A549 (cell line): ENCODE data around the gene ZNF578.

Source experiments
- CTCF ChIP-seq: fragments of >200 bp; sonication (Bioruptor Twin); formaldehyde crosslinking; IDR thresholded peaks from 3 replicates; pipeline ENCODE4 v1.5.1; 2016
- EP300 ChIP-seq, 2 experiments: fragments of >200 bp; sonication (Bioruptor Twin); formaldehyde crosslinking; IDR thresholded peaks; 2 replicates in 1 of 2; 3 replicates in 1 of 2; pipeline ENCODE4 v1.6.1; 2016 to 2017
- HDAC2 ChIP-seq: fragments of 200-600 bp; sonication (generic); IDR thresholded peaks from 2 replicates; pipeline ENCODE4 v1.6.1; 2016
- MAZ ChIP-seq: fragments of 150-350 bp; IDR thresholded peaks from 2 replicates; pipeline ENCODE4 v1.6.1; 2014; ENCODE audit warnings: antibody characterized with exemption, low read depth, low read length, borderline replicate concordance
- POLR2A ChIP-seq: IDR thresholded peaks from 2 replicates; pipeline ENCODE4 v1.6.1; 2012; ENCODE audit warnings: mild to moderate bottlenecking, low read length
- USF2 ChIP-seq: fragments of 450-650 bp; IDR thresholded peaks from 2 replicates; pipeline ENCODE4 v1.6.1; 2014; ENCODE audit warnings: antibody characterized with exemption

GRCh38 chr19:52410276-52410675 is 43.1 kb upstream of the ZNF578 start:
- TF ChIP-seq EP300 (IDR thresholded peaks at IDR 0.05) (no peak), CTCF (no peak), MAZ (no peak), POLR2A (no peak), USF2 (no peak), HDAC2 (no peak)
